ENCODE measurements around the gene KIF21B.

KIF21B gene

GRCh38 chr1:200980873-200981272 is 42.6 kb downstream of the KIF21B start:
- Histone ChIP-seq H4K20me1 (peaks cover 0 to 39% (median 18%) of the 10 kb centered on the region in 11 experiments; a peak in 9 of 22 replicates), H3K4me2 (no peak overlapping the region), H3K9ac (no peak overlapping the region), H3K36me3 (peaks cover 83 to 99% (median 97%) of the 10 kb centered on the region in 11 experiments), H3K27me3 (no peaks in the 10 kb centered on the region), H3K9me3 (replicated peaks in 1 of 11) (peaks cover 0 to 17% (median 12%) of the 10 kb centered on the region in 11 experiments; a peak in 16 of 22 replicates), H3K4me1 (peaks cover 0 to 14% (median 4%) of the 10 kb centered on the region in 10 experiments; a peak in 5 of 20 replicates), H3K4me3 (no peak overlapping the region), H3K27ac (no peak overlapping the region)
- no peak for TF ChIP-seq Cebpa-rat (IDR thresholded peaks at IDR 0.05)

- H4K20me1 ChIP-seq, result peaks cover 0 to 43% (median 21%) of the 10 kb centered on the region in 11 experiments; a peak in 10 of 22 replicates
- H3K4me1 ChIP-seq, result peaks cover 0 to 14% (median 4%) of the 10 kb centered on the region in 10 experiments; a peak in 5 of 20 replicates
- peaks cover 0 to 17% (median 12%) of the 10 kb centered on the region in 11 experiments; a peak in 16 of 22 replicates for H3K9me3 ChIP-seq (replicated peaks in 1 of 11)
- H3K9ac ChIP-seq, result no peak overlapping the region
- no peak for TF ChIP-seq Cebpa-rat (IDR thresholded peaks at IDR 0.05)
- no peak overlapping the region for H3K4me2 ChIP-seq
- no peak overlapping the region for H3K4me3 ChIP-seq
- no peaks in the 10 kb centered on the region for H3K27me3 ChIP-seq
- no peak overlapping the region for H3K27ac ChIP-seq
- peaks cover 88 to 100% (median 99%) of the 10 kb centered on the region in 11 experiments for H3K36me3 ChIP-seq
Measured at GRCh38 chr1:200980452-200980772, 43.1 kb downstream of the KIF21B start.

GRCh38 chr1:200979574-200980451 is 43.7 kb downstream of the KIF21B start:
- Histone ChIP-seq H3K27ac (no peak overlapping the region), H3K9ac (no peak overlapping the region), H3K4me2 (no peak overlapping the region), H4K20me1 (peaks cover 0 to 43% (median 21%) of the 10 kb centered on the region in 11 experiments; a peak in 12 of 22 replicates), H3K4me1 (peaks cover 0 to 14% (median 3%) of the 10 kb centered on the region in 10 experiments; a peak in 5 of 20 replicates), H3K36me3 (peaks cover 88 to 100% (median 99%) of the 10 kb centered on the region in 11 experiments), H3K4me3 (no peak overlapping the region), H3K27me3 (no peaks in the 10 kb centered on the region), H3K9me3 (replicated peaks in 1 of 11) (peaks cover 0 to 17% (median 12%) of the 10 kb centered on the region in 11 experiments; a peak in 16 of 22 replicates)
- no peak for TF ChIP-seq Cebpa-rat (IDR thresholded peaks at IDR 0.05)

- no peak overlapping the region for H3K4me3 ChIP-seq
- peaks cover 0 to 43% (median 20%) of the 10 kb centered on the region in 11 experiments; a peak in 16 of 22 replicates for H4K20me1 ChIP-seq
- H3K4me2 ChIP-seq, result no peak overlapping the region
- no peak for TF ChIP-seq Cebpa-rat (IDR thresholded peaks at IDR 0.05)
- peaks cover 0 to 17% (median 12%) of the 10 kb centered on the region in 11 experiments; a peak in 16 of 22 replicates for H3K9me3 ChIP-seq (replicated peaks in 1 of 11)
- H3K9ac ChIP-seq, result no peak overlapping the region
- H3K27me3 ChIP-seq, result no peaks in the 10 kb centered on the region
- H3K27ac ChIP-seq, result no peak overlapping the region
- H3K36me3 ChIP-seq, result peaks cover 81 to 99% (median 94%) of the 10 kb centered on the region in 11 experiments
- peaks cover 3 to 24% (median 17%) of the 10 kb centered on the region in 10 experiments for H3K4me1 ChIP-seq
Measured at GRCh38 chr1:200977071-200977754, 46.3 kb downstream of the KIF21B start.

- Histone ChIP-seq H3K4me1 (peaks cover 6 to 29% (median 21%) of the 10 kb centered on the region in 10 experiments), H4K20me1 (peaks cover 0 to 41% (median 21%) of the 10 kb centered on the region in 11 experiments; a peak in 16 of 22 replicates), H3K4me3 (no peak overlapping the region), H3K27ac (no peak overlapping the region), H3K4me2 (no peak overlapping the region), H3K9ac (no peak overlapping the region), H3K36me3 (peaks cover 76 to 96% (median 90%) of the 10 kb centered on the region in 11 experiments), H3K27me3 (no peaks in the 10 kb centered on the region), H3K9me3 (replicated peaks in 1 of 11) (peaks cover 0 to 17% (median 12%) of the 10 kb centered on the region in 11 experiments; a peak in 16 of 22 replicates)
- TF ChIP-seq Cebpa-rat (IDR thresholded peaks at IDR 0.05), result no peak
Measured at GRCh38 chr1:200976634-200977033, 46.9 kb downstream of the KIF21B start.

GRCh38 chr1:200975458-200975857 is 48.1 kb downstream of the KIF21B start:
- peaks cover 6 to 39% (median 30%) of the 10 kb centered on the region in 10 experiments for H3K4me1 ChIP-seq

GRCh38 chr1:200974711-200975110 is 48.8 kb downstream of the KIF21B start:
- Histone ChIP-seq H3K27me3 (no peaks in the 10 kb centered on the region), H4K20me1 (peaks cover 0 to 43% (median 17%) of the 10 kb centered on the region in 11 experiments; a peak in 16 of 22 replicates), H3K9ac (0 out of 22 replicates have a peak overlapping the region, but pooled peaks of 1 of the 11 experiments have one; percentile 14), H3K4me2 (no peak overlapping the region), H3K4me3 (no peak overlapping the region), H3K9me3 (replicated peaks in 1 of 11) (peaks cover 0 to 2% (median 0%) of the 10 kb centered on the region in 11 experiments; a peak in 6 of 22 replicates), H3K4me1 (peaks cover 6 to 46% (median 37%) of the 10 kb centered on the region in 10 experiments), H3K36me3 (peaks cover 57 to 96% (median 82%) of the 10 kb centered on the region in 11 experiments), H3K27ac (peak overlapping the region in 2 of 11 experiments; percentile 4 to 14; a peak in 1 of 22 replicates)
- TF ChIP-seq Cebpa-rat (IDR thresholded peaks at IDR 0.05), result no peak

More at GRCh38 chr1:200975458-200975857, 48.1 kb downstream of the KIF21B start:
- peak overlapping the region in 2 of 11 experiments; percentile 4 to 14; a peak in 2 of 22 replicates for H3K27ac ChIP-seq
- H3K9ac ChIP-seq, result no peak overlapping the region
- no peak overlapping the region for H3K4me2 ChIP-seq
- H4K20me1 ChIP-seq, result peaks cover 0 to 40% (median 17%) of the 10 kb centered on the region in 11 experiments; a peak in 16 of 22 replicates
- no peak overlapping the region for H3K4me3 ChIP-seq
- no peaks in the 10 kb centered on the region for H3K27me3 ChIP-seq
- H3K9me3 ChIP-seq (replicated peaks in 1 of 11), result peaks cover 0 to 10% (median 7%) of the 10 kb centered on the region in 11 experiments; a peak in 16 of 22 replicates
- no peak for TF ChIP-seq Cebpa-rat (IDR thresholded peaks at IDR 0.05)
- peaks cover 64 to 96% (median 89%) of the 10 kb centered on the region in 11 experiments for H3K36me3 ChIP-seq

- Histone ChIP-seq H3K27ac (no peak overlapping the region; a peak in 1 of 22 replicates), H3K4me1 (peaks cover 6 to 51% (median 41%) of the 10 kb centered on the region in 10 experiments), H3K9me3 (replicated peaks in 1 of 11) (no peaks in the 10 kb centered on the region), H3K36me3 (peaks cover 51 to 94% (median 76%) of the 10 kb centered on the region in 11 experiments), H3K4me3 (no peak overlapping the region), H3K4me2 (peak overlapping the region in 4 of 11 experiments; percentile 62 to 76 (median 68); a peak in 3 of 22 replicates), H3K27me3 (no peaks in the 10 kb centered on the region), H4K20me1 (peaks cover 0 to 43% (median 17%) of the 10 kb centered on the region in 11 experiments; a peak in 16 of 22 replicates), H3K9ac (peak overlapping the region in 2 of 11 experiments; percentile 39 to 71; a peak in 1 of 22 replicates)
- no peak for TF ChIP-seq Cebpa-rat (IDR thresholded peaks at IDR 0.05)
Measured at GRCh38 chr1:200973937-200974657, 49.4 kb downstream of the KIF21B start.

All from BLaER1 treated with 17β-estradiol and CSF1 and Interleukin-3, amounts not matched to agents 10 nM and 100 nM (cell line).